ENCODE data around the gene RNU6-1.
A peak's percentile ranks its signal among the peaks of the same experiment; 100 is the strongest.

The RNU6-1 gene

DNA sequence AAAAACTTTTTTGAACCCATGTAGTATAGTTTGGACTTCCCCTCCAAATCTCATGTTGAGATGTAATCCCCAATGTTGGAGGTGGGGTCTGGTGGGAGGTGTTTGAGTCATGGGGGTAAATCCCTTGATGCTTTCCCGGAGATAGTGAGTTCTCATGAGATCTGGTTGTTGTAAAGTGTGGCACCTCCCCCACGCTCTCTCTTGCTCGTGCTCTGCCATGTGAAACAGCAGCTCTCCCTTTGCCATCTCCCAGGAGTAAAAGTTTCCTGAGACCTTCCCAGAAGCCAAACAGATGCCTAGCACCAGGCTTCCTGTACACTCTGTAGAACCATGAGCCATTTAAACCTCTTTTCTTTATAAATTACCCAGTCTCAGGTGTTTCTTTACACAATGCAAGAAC, 16.0 kb upstream of the RNU6-1 start:
- DNase-seq: no peak

DNA sequence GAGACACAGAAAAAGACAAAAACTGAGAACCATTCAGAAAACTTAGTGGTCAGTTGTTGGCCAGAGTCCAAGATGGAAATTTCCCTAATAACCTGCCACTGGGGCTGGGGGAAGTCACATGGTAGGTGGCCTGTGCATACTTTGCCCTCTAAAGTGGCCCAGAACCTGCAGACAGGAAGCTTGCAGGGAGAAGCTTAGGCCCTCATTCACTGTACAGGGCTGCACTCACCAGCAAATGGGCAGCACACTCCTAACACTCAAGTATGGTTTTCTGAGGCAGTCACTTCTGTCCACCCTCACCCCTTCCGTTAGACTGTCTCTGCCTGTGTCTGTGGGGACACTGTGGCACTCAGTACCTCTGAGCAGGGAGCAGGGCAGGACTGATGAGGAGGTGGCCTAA, 14.5 kb upstream of the RNU6-1 start:
- DNase-seq: no peak

DNA sequence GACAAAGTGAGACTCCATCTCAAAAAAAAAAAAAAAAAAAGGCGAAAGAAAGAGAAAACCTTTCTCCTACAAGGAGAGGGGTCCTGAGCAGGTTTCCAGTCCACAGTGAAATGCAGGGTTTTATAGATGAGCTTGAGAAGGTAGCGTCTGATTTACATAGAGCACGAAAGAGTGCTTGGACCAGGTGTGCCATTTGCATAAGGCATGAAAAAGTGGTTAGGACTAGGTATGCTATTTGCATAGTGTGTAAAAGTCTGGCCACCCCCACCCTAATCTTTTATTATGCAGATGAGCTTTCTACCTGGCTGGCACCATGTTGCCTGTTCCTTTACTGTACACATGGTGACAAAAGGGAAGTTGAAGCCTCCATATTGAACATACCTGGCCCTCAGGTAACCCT, 13.6 kb upstream of the RNU6-1 start:
- no peak for DNase-seq

DNA sequence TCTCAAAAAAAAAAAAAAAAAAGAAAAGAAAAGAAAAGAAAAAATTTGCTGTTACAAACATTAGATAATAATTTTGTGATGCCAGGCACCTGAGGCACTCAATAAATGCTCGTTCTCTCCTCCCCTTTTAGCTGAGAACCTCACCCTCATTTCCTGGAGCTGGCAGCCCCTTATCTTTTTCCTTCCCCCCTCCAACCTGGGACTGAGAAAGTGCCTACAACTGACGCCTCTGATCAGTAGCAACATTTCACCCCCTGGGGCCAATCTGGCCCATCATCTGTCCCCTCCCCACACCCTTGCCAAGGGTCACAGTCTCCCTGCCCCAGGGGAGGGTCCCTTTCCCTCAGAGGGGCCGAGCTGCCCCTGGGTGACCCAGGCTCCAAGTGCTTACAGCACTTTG, 12.6 kb upstream of the RNU6-1 start:
- no peak for DNase-seq

DNA sequence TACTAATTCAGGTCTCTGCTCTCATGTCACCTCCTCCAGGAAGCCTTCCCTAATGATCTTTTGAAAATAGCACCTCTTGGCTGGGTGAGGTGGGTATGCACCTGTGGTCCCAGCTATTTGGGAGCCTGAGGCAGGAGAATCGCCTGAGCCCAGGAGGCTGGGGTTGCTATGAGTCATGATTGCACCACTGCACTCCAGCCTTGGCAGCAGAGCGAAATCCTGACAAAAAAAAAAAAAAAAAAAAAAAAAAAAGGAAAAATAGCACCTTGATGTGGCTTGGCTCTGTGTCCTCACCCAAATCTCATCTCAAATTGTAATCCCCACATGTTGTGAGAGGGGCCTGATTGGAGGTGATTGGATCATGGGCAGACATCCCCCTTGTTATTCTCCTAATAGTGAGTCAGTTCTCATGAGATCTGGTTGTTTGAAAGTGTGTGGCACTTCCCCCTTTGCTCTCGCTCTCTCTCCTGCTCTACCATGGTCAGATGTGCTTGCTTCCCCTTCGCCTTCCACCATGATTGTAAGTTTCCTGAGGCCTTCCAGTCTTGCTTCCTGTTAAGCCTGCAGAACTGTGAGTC, 11.2 kb upstream of the RNU6-1 start:
- DNase-seq: no peak

DNA sequence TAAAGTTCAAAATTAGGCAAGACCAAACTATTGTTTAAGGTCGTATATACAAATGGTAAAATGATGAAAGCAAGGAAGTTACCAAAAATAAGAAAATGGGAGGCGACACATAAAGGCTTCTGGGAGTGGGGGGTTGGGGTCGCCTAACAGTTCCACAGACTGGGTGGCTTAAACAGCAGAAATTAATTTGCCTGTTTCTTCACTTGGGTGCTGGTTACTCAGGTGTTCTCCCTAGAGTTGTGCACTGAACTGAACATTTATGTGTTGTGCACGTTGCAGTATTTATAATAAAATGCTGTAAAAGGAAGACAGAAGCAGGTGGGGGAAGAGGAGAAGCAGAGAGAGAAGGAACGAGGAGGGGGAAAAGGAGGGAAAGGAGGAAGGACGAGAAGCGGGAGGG, 10.5 kb upstream of the RNU6-1 start:
- DNase-seq: no peak

DNA sequence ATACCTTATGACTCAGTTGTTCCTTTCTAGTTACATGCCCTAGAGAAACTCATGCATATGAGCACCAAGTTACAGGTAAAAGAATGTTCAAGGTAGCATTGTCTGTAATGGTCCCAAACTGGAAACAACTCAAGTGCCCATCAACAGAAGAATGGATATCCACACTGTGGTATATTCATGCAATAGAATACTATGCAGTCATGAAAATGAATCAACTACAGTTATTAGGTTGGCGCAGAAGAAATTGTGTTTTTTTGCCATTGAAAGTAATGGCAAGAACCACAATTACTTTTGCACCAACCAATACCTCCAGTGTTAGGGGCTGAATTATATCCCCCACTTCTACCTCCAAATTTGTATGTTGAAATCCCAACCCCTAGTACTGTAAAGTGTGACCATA, 9.7 kb upstream of the RNU6-1 start:
- DNase-seq: no peak

DNA sequence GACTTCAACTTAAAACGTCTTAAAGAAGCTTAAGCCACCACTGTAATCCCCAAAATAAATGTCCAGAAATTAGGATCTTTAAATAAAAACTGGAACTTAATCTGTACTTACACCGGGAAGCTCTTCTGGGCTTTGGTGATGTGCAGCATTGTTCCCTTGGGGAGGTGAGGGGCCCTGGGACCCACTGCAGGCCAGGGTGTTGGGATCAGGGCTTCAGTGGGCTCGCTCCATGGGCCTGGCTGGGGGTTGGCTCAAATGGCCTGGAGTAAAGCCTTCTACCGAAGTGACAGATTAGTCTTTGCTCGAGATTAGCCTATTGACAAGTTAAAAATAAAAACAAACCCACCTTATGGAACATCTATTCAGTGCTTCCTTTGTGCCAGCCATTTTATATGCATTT, 6.1 kb upstream of the RNU6-1 start:
- no peak for DNase-seq

DNA sequence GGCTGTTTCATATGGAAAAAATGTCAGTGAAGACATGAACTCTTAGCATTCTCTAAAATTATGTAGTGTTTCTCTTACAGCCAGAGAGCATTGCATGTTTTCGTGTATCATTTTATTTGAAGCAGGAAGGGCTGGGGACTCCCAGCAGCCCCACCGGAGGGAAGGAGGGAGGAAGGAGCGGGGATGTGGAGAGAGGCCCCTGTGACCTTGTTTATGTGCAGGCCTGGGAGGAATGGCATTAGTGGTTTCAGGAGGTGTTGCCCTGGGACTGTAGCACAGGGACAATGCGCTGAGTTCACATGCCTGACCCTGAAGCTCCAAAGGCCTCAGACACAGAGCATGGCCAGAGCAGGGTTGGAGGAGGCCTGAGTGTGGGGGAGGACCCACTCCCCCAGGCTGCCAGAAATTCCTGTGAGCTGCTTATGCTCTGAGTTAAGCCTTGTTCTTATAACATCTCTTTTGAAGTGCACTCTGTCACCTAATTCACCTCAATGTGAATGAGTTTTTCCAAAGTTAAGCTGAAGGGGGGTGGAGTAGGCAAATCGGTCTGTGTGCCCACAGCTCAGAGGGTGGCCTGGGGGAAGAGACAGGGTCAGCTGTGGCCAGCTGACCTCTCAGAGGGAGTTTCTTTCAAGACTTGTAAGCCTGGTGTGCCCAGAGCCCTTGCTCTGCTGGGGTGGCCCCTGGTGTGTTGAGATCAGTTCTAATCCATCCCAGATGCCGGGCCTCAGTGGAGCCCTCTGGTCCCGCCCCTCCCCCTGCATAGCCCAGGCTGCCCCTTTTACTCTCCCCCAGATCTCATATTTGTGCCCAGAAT, 3.9 kb upstream of the RNU6-1 start:
- no peak for DNase-seq

DNA sequence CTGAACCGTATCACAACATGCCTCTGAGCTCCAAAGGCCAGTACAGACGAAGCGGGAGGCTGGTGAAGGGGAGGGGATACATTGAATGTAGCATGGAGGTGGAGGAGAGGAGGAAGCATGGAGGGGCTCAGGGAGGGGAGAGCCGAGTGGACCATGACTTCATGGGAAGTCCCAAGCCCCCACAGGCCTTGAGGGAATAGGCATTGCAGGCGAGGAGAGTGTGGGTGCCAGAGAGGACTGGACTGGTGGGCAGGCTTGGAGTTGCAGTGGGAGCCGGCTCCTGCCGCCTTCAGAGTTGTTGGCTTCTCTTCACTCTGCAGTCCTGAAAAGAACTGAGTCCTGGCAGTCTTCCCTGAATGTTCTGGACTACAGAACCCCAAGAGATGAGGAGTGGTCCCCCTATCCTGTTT, 3.3 kb upstream of the RNU6-1 start:
- DNase-seq: no peak

DNA sequence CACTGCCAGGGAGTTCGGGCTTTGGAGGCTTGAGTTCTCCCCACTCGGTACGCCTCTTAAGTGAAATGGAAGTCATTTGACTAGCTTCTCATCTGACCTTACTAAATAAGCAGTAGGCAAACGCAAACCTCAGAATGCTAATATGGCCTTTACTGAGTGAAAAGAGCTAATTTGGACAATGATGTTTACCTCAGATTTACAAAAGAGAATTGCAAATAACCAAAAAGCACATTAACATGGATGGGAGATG, 1.6 kb upstream of the RNU6-1 start:
- DNase-seq: no peak

DNA sequence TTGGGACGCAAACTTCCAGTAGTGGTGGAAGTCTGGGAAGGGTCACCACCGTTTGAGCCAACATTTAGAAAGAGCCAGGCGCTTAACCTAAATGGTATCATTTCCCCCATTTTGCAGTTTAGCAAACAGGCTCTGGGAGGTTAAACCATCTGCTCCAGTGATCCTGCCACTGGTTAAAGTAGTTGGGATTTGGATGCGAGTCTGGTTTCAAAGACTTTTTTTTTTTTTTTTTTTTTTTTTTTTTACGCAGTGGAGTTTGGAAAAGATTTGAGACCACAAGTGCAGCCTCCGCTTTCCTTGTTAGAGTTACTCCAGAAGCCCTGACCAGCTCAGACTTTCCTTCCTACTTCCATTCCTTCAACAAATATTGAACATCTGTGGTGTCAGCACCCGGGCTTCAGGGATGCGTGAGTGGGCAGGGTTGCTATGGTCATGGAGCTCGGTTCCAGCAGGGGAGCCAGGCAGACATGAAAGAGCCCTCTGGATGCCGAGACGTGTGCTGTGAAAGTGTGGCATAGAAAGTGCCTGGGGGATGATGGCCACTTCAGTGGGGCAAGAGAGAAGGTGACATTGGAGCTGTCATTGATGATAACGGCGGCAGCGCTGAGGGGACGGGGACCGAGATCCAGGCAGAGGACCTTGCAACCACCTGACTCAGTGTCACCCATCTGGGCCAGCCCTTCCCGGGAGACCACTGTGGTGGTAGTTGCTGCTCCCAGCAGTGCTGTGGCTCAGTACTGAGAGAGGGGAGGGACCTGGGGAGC, 1.1 kb upstream of the RNU6-1 start:
- DNase-seq: peak; percentile 56

DNA sequence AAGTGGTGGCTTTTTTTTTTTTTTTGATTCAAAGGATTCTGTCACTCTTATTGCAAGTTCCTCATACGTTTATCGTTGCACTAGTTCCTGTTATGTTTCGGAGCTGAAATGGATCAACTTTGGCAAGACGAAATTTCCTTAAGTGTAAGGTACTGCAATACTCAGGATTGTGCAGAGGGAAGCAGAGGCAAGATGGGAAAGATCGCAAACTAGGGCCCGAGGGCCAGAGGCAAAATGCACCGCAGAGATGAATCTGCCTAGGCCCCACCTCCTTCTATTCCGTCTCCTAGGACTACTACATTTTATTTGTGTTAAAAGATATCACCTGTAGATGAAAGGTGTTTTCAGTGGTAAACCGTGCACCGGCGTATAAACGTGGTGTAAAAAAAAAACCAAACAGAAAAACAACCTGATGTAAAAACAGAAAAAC, 331 bp downstream of the RNU6-1 start:
- DNase-seq: peak; percentile 62

DNA sequence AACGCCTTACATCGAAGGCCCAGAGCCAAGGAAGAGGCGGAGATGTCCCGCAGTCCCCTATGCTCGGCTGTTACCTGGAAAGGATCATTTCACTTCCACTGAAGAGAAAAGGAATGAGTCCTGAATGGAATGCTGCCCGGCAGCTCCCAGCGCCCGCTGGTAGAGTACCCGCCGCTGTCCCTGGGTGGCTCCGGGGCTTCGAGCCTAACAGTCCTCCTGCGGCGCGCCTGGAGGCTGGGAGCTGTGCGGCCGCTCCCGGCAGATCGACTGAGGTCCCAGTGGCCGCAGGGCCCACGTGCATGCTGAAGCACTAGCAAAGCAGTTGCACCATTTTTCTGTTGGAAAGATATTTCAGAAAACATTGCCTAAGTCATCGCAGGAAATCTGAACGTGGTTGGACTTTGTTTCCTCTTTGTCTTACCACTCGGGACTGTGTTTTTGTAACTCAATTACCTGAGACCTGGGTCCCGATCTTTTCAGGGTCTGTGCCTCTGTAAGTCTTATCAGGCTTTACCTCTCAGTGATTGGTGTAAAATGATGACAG, 984 bp downstream of the RNU6-1 start:
- peak; percentile 58 for DNase-seq

DNA sequence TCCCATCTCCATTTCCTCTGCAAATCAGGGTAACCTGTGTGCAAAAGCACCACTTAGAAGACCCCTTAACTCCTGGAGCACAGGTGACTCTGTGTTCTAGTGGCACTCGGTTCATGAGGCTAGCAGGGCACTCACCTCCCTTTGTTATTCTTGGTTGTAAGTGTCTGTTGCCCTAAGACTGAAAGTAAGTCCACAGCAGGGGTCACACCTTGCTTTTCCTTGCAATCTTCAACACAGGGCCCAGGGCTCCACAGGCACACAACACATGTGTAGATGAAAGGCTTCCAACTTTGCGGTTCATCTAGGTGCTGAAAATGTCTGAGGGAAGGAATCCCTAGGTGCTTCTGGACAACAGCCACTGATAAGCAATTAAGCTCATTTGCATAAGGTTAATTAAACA, 2.9 kb downstream of the RNU6-1 start:
- DNase-seq: no peak

DNA sequence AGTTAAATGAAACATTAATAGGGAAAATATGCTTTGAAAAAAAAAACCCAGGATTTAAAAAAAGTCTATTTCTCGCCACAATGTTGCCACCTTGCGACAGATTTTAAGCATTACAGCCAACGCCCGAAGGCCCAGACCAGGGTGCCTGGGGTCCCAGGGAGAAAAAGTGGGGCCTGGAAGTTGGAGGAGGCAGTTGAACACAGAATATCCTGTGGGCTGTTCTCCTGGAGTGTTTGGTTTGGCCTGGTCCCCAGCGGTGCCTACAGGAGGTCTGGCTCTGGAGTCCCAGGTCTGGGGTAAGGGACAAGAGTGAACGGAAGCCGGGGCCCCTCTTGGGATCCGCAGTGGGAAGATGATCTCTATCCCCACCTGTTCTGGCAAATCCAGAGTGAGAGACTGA, 3.4 kb downstream of the RNU6-1 start:
- DNase-seq: peak; percentile 75

DNA sequence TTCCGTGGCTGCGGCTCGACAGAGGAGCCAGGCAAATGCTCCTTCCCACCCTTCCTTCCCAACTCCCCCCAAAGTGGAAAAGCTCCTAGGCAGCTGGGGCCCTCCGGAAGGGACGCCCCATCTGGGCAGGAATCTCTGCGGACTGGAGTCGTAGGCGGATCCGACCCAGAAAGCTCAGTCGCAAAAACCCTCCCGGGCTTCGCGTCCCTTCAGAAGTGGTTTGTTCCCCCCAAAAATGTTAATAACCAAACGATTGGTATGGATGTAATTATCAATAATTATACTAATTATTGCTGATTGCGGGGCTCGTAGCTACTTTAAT, 3.8 kb downstream of the RNU6-1 start:
- no peak for DNase-seq

DNA sequence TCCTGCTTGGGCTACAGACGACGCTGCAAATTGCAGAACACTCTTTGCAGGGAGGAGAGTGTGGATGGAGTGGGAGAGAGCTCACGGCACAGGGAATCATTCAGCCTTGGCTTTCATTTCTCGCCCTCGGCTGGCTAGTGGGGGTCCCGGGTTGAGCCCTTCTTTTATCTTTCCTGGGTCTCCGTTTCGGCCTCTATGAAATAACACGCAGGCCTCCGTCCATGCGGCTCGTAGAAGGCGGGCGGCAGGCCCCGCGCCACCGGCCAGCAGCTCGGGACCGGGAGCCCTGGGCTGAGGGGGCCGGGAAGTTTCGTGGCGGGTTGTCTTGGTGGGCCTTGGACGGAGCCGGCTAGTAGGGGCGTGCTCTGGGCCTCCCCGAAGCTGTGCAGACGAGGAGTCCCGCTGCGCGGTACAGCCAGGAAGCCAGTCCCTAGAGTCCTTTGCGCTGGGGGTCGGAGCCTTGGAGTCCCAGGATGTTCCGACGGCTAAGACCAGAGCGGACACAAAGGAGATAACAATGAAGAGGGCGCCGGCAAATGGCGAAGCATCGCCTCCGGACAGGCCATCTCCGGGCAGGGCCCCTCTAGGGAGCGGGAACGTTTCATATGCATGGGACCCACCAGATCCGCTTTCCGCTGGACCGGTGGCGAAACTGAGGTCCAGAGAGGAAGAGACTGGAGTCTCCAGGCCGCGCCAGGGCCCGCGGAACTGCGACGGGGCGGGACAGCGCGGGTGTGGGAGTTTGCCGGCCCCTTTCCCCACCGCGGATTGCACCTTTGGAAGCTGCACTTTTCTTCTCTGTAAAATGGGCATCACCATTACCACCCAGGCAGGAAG, 4.3 kb downstream of the RNU6-1 start:
- DNase-seq: peak; percentile 55

DNA sequence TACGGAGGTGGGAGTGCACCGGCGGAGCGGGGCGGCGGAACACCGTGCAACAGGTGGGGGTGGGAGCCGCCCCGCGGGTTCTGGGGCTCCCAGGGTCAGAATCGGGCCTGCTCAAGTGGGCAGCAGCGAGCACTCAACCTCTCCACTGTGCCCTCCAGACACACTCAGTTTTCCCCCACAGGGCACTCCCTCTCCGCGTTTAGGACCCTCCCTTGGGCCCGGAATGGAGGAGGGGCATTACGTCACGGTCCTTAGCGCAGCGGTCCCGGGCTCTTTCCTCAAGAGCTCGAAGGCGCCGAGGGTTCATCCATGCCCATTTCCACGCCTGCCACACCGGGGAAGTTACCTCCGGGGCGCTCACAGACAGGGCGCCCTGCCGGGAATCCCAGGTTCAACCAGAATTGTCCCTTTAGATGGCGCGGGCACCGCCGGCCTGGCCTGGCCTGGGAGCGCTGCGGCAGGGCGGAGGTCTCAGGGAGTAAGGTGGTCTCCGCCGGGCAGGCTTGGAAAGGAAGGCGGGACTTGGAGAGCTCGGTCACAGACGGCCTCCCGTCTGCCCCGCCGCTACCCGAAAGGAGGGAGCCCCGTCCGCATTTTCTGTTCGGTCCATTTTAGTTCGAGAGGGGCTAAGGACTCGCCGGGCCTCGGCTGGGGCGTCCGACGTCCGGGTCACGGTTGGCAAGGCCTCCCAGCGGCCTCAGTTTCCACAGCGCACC, 5.1 kb downstream of the RNU6-1 start:
- peak; percentile 17 for DNase-seq

DNA sequence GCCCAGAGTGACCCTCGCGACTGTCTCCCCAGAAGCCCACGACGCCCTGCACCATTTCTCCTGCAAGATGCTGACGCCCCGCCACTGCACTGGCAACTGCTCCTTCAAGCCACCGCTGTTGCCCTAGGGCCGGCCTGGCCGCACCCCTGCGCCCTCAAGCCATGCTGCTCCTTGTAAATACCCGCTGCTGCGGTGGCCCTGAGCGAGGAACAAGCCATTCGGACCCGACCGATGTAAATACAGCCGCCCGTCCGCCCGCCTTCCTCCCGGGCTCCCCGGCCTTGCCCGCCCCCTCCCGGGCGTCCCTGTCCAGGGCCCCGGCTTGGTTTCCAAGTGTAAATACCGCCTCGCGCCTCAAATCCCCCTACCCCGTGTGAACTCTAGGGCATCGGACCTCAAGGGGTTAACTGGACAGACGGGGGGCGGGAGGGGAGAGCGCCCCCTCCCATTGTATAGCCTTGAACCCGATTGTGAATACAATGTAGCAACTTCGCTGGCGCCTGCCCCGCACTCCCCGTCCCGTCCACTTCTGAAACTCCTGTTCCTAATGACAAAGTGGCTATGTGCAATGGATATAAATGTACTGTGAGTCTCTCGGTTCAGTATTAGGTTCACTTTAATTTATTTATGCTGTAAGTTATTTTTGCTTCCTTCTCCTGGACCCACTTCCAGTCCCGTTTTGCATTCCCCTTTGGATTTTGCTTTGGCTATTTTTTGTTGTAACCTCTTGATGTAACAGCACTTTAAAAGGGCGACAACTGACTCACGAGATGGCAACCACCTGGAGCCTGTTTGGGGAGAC, 5.9 kb downstream of the RNU6-1 start:
- DNase-seq: peak; percentile 76

DNA sequence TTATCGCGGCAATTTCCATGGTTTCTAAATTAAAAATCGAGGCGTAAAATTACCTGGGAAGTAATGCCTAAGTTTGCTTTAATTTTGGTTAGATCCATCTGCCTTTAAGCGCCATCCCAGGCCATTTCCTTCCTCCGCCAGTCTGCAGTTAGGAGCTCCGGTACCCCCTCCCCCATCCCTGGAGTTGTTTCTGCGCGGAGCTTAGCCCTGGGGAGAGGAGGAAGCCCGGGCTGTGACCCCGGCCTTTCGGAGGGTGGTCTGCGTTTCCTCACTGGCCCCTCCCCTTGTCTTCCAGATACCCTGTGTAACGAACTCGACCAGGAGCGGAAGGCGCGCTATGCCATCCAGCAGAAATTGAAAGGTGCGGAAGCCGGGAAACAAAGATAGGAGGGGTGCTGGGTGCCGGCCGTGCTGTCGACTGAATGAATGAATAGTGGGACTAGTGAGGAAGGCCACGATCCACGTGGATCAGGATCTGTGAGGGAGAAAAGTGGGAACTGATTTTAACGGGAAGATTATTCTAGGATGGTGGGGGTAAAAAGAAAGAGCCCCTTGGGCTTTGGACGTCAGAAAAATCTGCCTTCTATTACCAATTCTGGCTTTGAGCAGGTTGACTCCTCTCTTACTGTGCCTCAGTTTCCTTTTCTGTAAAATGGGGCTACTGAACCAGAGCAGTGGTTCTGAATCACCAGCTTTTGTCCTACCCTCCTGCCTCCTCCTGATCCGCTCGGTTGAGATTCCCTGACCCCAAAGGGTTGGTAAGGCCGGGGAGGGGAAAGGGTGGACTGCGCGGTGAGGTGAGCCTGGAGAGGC, 6.7 kb downstream of the RNU6-1 start:
- DNase-seq: no peak
